Lower lobe of right lung (tissue), 2 donors: ENCODE results near the gene OR5K4. TPM values are rescaled to one million over a fixed set of nuclear protein-coding genes. Genes with fewer than 3 reads are reported as not detected.

Experiments used
- ATAC-seq, 2 donors: fragments of 200-7000 bp; cut with Tn5 transposase; one replicate each; pipeline ENCODE4 v1.9.1; 2020 to 2022; ENCODE audit warnings: mild to moderate bottlenecking in 2 of 2, moderate library complexity in 2 of 2
- DNase-seq: peaks from one replicate; pipeline ENCODE4 v3.0.0-alpha.2; 2020
- H3K27ac ChIP-seq: fragments of 200-600 bp; one replicate; pipeline ENCODE4 v1.8.0; 2022
- H3K27me3 ChIP-seq: fragments of 200-600 bp; one replicate; pipeline ENCODE4 v1.8.0; 2022; ENCODE audit warnings: low read depth
- H3K36me3 ChIP-seq: fragments of 200-600 bp; one replicate; pipeline ENCODE4 v1.8.0; 2022; ENCODE audit warnings: mild to moderate bottlenecking
- H3K4me1 ChIP-seq: fragments of 200-600 bp; one replicate; pipeline ENCODE4 v1.8.0; 2022
- H3K4me3 ChIP-seq: fragments of 200-600 bp; one replicate; pipeline ENCODE4 v1.8.0; 2022; ENCODE audit warnings: mild to moderate bottlenecking
- H3K9me3 ChIP-seq: fragments of 200-600 bp; one replicate; pipeline ENCODE4 v1.8.0; 2022
- intact Hi-C: fragments of 100-400 bp; cut with DNase I; formaldehyde crosslinking; loops from one replicate; pipeline ENCODE4 v1.11.0; 2022
- total RNA-seq: library from RNA; stranded (reverse); fragmentation: NEBNext Ultra II Directional; extraction: Animal tissue kit (Norgen Biotek cat#: 25700); gene quantifications from one replicate; pipeline ENCODE4 v1.2.1, GENCODE V29; 2021
- TF ChIP-seq, protein P1 (sequence below): fragments of 200-600 bp; IDR thresholded peaks from one replicate; pipeline ENCODE4 v1.8.0; 2022; ENCODE audit warnings: antibody characterized with exemption, mild to moderate bottlenecking
- donor health status: DM: no; HTN: yes; CAD: no; lungs with severe emphysema.

The OR5K4 gene
- total RNA-seq, 1 donor from 2014 or later = not detected

DNA sequence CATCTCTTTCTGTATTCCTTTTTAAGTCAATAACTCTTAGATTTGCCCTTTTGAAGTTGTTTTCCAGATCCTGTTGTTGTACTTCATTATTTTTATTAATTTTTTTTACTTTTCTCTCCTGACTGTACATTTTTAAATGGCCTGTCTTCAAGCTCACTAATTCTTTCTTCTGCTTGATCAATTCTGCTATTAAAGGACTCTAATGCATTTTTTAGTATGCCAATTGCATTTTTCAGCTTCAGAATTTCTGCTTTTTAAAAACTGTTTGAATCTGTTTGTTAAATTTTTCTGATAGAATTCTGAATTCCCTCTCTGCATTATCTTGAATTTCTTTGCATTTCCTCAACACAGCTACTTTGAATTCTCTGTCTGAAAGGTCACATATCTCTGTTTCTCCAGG lies 5.6 kb downstream of the OR5K4 start:
- no peak overlapping the region for H3K27ac ChIP-seq
- ATAC-seq (no peak), DNase-seq (no peak)
- no peak overlapping the region for H3K4me3 ChIP-seq
- H3K4me1 ChIP-seq = no peaks in the 10 kb centered on the region
- no peaks in the 10 kb centered on the region for H3K27me3 ChIP-seq
- H3K9me3 ChIP-seq = peaks cover 15% of the 10 kb centered on the region
- TF ChIP-seq, protein P1, sequence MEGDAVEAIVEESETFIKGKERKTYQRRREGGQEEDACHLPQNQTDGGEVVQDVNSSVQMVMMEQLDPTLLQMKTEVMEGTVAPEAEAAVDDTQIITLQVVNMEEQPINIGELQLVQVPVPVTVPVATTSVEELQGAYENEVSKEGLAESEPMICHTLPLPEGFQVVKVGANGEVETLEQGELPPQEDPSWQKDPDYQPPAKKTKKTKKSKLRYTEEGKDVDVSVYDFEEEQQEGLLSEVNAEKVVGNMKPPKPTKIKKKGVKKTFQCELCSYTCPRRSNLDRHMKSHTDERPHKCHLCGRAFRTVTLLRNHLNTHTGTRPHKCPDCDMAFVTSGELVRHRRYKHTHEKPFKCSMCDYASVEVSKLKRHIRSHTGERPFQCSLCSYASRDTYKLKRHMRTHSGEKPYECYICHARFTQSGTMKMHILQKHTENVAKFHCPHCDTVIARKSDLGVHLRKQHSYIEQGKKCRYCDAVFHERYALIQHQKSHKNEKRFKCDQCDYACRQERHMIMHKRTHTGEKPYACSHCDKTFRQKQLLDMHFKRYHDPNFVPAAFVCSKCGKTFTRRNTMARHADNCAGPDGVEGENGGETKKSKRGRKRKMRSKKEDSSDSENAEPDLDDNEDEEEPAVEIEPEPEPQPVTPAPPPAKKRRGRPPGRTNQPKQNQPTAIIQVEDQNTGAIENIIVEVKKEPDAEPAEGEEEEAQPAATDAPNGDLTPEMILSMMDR = no peak
- intact Hi-C loops = no loop called here
- no peaks in the 10 kb centered on the region for H3K36me3 ChIP-seq

- DNase-seq (no peak), ATAC-seq (no peak)
- H3K27me3 ChIP-seq = no peaks in the 10 kb centered on the region
- H3K36me3 ChIP-seq = no peaks in the 10 kb centered on the region
- H3K27ac ChIP-seq = no peak overlapping the region
- intact Hi-C loops = no loop called here
- no peaks in the 10 kb centered on the region for H3K4me1 ChIP-seq
- TF ChIP-seq, protein P1 = no peak
- H3K4me3 ChIP-seq = no peak overlapping the region
- peaks cover 15% of the 10 kb centered on the region for H3K9me3 ChIP-seq
These were observed 6.5 kb downstream of the OR5K4 start for GRCh38 chr3:98359993-98360675.

GRCh38 chr3:98360681-98361080 lies 7.0 kb downstream of the OR5K4 start:
- DNase-seq (no peak), ATAC-seq (no peak)
- Histone ChIP-seq H3K27ac (no peak overlapping the region), H3K4me3 (no peak overlapping the region), H3K27me3 (no peaks in the 10 kb centered on the region), H3K36me3 (no peaks in the 10 kb centered on the region), H3K4me1 (no peaks in the 10 kb centered on the region), H3K9me3 (peaks cover 15% of the 10 kb centered on the region)
- intact Hi-C loops = no loop called here
- TF ChIP-seq, protein P1 = no peak

GRCh38 chr3:98361289-98361688 lies 7.6 kb downstream of the OR5K4 start:
- Histone ChIP-seq H3K36me3 (no peaks in the 10 kb centered on the region), H3K4me1 (no peaks in the 10 kb centered on the region), H3K27ac (no peak overlapping the region), H3K9me3 (peaks cover 15% of the 10 kb centered on the region), H3K27me3 (no peaks in the 10 kb centered on the region), H3K4me3 (no peak overlapping the region)
- ATAC-seq (no peak), DNase-seq (no peak)
- TF ChIP-seq, protein P1 = no peak
- intact Hi-C loops = no loop called here

- DNase-seq = no peak
- H3K4me1 ChIP-seq = no peaks in the 10 kb centered on the region
- intact Hi-C loops = no loop called here
- TF ChIP-seq, protein P1 = no peak
- H3K36me3 ChIP-seq = no peaks in the 10 kb centered on the region
- H3K27ac ChIP-seq = no peak overlapping the region
- H3K4me3 ChIP-seq = no peak overlapping the region
- H3K9me3 ChIP-seq = no peaks in the 10 kb centered on the region
- H3K27me3 ChIP-seq = no peaks in the 10 kb centered on the region
- no peak for ATAC-seq
These were observed 14.0 kb downstream of the OR5K4 start for GRCh38 chr3:98367464-98368246.
